A673 (cell line): ENCODE measurements around the gene PPP2R5A. TPM values are rescaled to one million over a fixed set of nuclear protein-coding genes. Genes with fewer than 3 reads are reported as not detected.

Source experiments
- BruUV-seq: library from RNA; stranded (reverse); fragments of 400-500 nt; replicated peaks from 2 replicates; lab custom pipeline; 2021; lab: Mats Ljungman, UMichigan
- CTCF ChIA-PET: fragments of 300-600 bp; sonication (Branson Sonifier 250); formaldehyde crosslinking; loops from one replicate; lab custom pipeline; 2022; ENCODE audit warnings: antibody characterized with exemption; lab: Charles Lee
- POLR2A ChIA-PET: fragments of 300-600 bp; sonication (Branson Sonifier 250); formaldehyde crosslinking; loops from one replicate; lab custom pipeline; 2022; ENCODE audit warnings: antibody characterized with exemption; ENCODE audit not compliant: low non-redundant PET; lab: Charles Lee
- DNase-seq: peaks from one replicate; pipeline ENCODE4 v3.0.0-alpha.2; 2015; ENCODE audit warnings: low spot score
- H3K27ac ChIP-seq: fragments of 200-600 bp; sonication (generic); 2 replicates; pipeline ENCODE4 v1.5.1; 2016; ENCODE audit warnings: mixed run types, low read depth, mild to moderate bottlenecking, mixed read lengths, antibody characterized with exemption, low read length; ENCODE audit not compliant: poor library complexity, severe bottlenecking
- H3K27me3 ChIP-seq: fragments of 200-600 bp; sonication (generic); replicated peaks from 2 replicates; pipeline ENCODE4 v1.6.1; 2017; ENCODE audit warnings: mixed run types, low read depth, mild to moderate bottlenecking, mixed read lengths, antibody characterized with exemption, low read length; ENCODE audit not compliant: insufficient read depth, poor library complexity
- H3K36me3 ChIP-seq: fragments of 200-600 bp; sonication (generic); 2 replicates; pipeline ENCODE4 v1.6.1; 2016; ENCODE audit warnings: mixed run types, mild to moderate bottlenecking, mixed read lengths, antibody characterized with exemption, low read length; ENCODE audit not compliant: insufficient read depth, poor library complexity, severe bottlenecking
- H3K4me1 ChIP-seq: fragments of 200-600 bp; sonication (generic); 2 replicates; pipeline ENCODE4 v1.6.1; 2017; ENCODE audit warnings: mixed run types, mild to moderate bottlenecking, mixed read lengths, antibody characterized with exemption, low read length; ENCODE audit not compliant: insufficient read depth, poor library complexity, severe bottlenecking
- H3K4me3 ChIP-seq: fragments of 200-600 bp; sonication (generic); 2 replicates; pipeline ENCODE4 v1.5.1; 2016; ENCODE audit warnings: low read depth, mixed run types, mild to moderate bottlenecking, mixed read lengths, low read length; ENCODE audit not compliant: poor library complexity, severe bottlenecking
- H3K9me3 ChIP-seq: fragments of 200-600 bp; sonication (generic); 2 replicates; pipeline ENCODE4 v1.6.1; 2016; ENCODE audit warnings: mixed run types, low read depth, mild to moderate bottlenecking, mixed read lengths, antibody characterized with exemption, low read length; ENCODE audit not compliant: poor library complexity, severe bottlenecking
- CTCF ChIP-seq: fragments of 300-800, 200-600 bp; sonication (generic); conservative IDR thresholded peaks from 2 replicates; pipeline ENCODE4 v1.5.1; 2017; ENCODE audit warnings: low read depth, mild to moderate bottlenecking, antibody characterized with exemption, low read length, moderate library complexity, mixed read lengths
- EZH2 ChIP-seq: fragments of 200-600 bp; sonication (generic); IDR thresholded peaks from 2 replicates; pipeline ENCODE4 v1.6.1; 2017; ENCODE audit warnings: borderline replicate concordance, low read depth, mild to moderate bottlenecking, mixed read lengths, antibody characterized with exemption, low read length; ENCODE audit not compliant: poor library complexity, severe bottlenecking
- intact Hi-C: fragments of 100-400 bp; cut with micrococcal nuclease; formaldehyde crosslinking; loops from one replicate; pipeline ENCODE4 v1.10.0; 2022; ENCODE audit not compliant: unreplicated experiment
- total RNA-seq: library from RNA; stranded (reverse); gene quantifications from 2 replicates; pipeline ENCODE4 v1.2.3, GENCODE V29; 2021

The PPP2R5A gene
- total RNA-seq, 1 experiment from 2014 or later = 13.9 TPM

- no peak overlapping the region for H3K4me3 ChIP-seq
- H3K27ac ChIP-seq = no peak overlapping the region
- no TSS peak for BruUV-seq
- no peak for DNase-seq
- peaks cover 6% of the 10 kb centered on the region for H3K36me3 ChIP-seq
- intact Hi-C loops = no loop called here
- no peaks in the 10 kb centered on the region for H3K4me1 ChIP-seq
- H3K27me3 ChIP-seq = no peaks in the 10 kb centered on the region
- ChIA-PET CTCF (no interaction called here), POLR2A (no interaction called here)
- TF ChIP-seq EZH2 = no peak
- no peak for TF ChIP-seq CTCF
- no peaks in the 10 kb centered on the region for H3K9me3 ChIP-seq
These were observed 55.9 kb downstream of the PPP2R5A start for GRCh38 chr1:212341090-212341489.

GRCh38 chr1:212344905-212345304, 59.7 kb downstream of the PPP2R5A start:
- H3K27ac ChIP-seq = no peak overlapping the region
- H3K4me1 ChIP-seq = no peaks in the 10 kb centered on the region
- H3K36me3 ChIP-seq = peaks cover 11% of the 10 kb centered on the region
- intact Hi-C loops = no loop called here
- no peak for TF ChIP-seq EZH2
- no peak for TF ChIP-seq CTCF
- no peaks in the 10 kb centered on the region for H3K9me3 ChIP-seq
- no peak overlapping the region for H3K4me3 ChIP-seq
- no peaks in the 10 kb centered on the region for H3K27me3 ChIP-seq
- BruUV-seq = no TSS peak
- no peak for DNase-seq
- CTCF ChIA-PET = no interaction called here
- POLR2A ChIA-PET = no interaction called here

DNA sequence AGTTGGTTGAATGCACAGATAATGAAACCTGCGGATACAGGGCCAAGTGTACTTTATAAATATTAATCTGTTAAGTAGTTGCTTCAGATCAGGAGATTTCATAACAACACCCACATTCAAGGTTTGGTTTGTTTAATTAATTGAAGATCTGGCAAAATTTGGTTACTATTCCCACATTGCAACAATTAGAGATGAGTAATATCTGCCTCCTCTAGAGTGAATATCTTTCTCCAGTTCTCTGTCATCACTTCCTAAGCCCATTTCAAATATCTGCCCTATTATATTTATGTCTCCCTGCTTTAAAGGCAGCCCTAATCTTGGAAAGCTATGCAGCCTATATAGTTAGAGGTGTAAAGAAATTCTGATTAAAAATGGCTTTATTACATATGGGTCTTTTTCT, 61.4 kb downstream of the PPP2R5A start:
- H3K4me3 ChIP-seq = no peak overlapping the region
- CTCF ChIA-PET = no interaction called here
- POLR2A ChIA-PET = no interaction called here
- H3K27ac ChIP-seq = no peak overlapping the region
- DNase-seq = no peak
- no peak for TF ChIP-seq EZH2
- no peak for TF ChIP-seq CTCF
- no peaks in the 10 kb centered on the region for H3K4me1 ChIP-seq
- H3K36me3 ChIP-seq = peaks cover 11% of the 10 kb centered on the region
- H3K9me3 ChIP-seq = no peaks in the 10 kb centered on the region
- H3K27me3 ChIP-seq = no peaks in the 10 kb centered on the region
- intact Hi-C loops = no loop called here
- no TSS peak for BruUV-seq
